Activated naive CD4-positive, alpha-beta T cell treated with anti-CD3 and anti-CD28 coated beads, Interleukin-2, amount 10 ng/mL, durations not matched to agents 7 days and 5 days (primary cell): ENCODE data around the gene ACAT2.
"Not testable (repeated sequence)": the region's sequence is repeated elsewhere in the genome, so short reads cannot be mapped to it uniquely, and the experiment has no call there.

ENCODE experiments used
- CTCF ChIA-PET: fragments of 350-600 bp; sonication (Branson Sonifier 250); formaldehyde crosslinking; loops from one replicate; lab custom pipeline; 2021; ENCODE audit warnings: antibody characterized with exemption; lab: Charles Lee
- DNase-seq: peaks from one replicate; pipeline ENCODE4 v3.0.0-alpha.2; 2020
- H3K27ac Mint-ChIP-seq: one replicate; pipeline ENCODE4 v1.8.0; 2021; ENCODE audit warnings: mild to moderate bottlenecking, moderate library complexity, mixed read lengths
- H3K27me3 Mint-ChIP-seq: one replicate; pipeline ENCODE4 v1.8.0; 2021; ENCODE audit warnings: mild to moderate bottlenecking, mixed read lengths
- H3K36me3 Mint-ChIP-seq: one replicate; pipeline ENCODE4 v1.8.0; 2021; ENCODE audit warnings: mixed read lengths
- H3K4me1 Mint-ChIP-seq: one replicate; pipeline ENCODE4 v1.8.0; 2021; ENCODE audit warnings: mixed read lengths
- H3K4me3 Mint-ChIP-seq: one replicate; pipeline ENCODE4 v1.8.0; 2021; ENCODE audit warnings: mild to moderate bottlenecking, moderate library complexity, mixed read lengths
- H3K9me3 Mint-ChIP-seq: one replicate; pipeline ENCODE4 v1.8.0; 2021; ENCODE audit warnings: mixed read lengths

Gene ACAT2

GRCh38 chr6:159746759-159747158 is 15.1 kb upstream of the ACAT2 start:
- H3K4me1 Mint-ChIP-seq, result peaks cover 10% of the 10 kb centered on the region

GRCh38 chr6:159748127-159748526 is 13.7 kb upstream of the ACAT2 start:
- Mint-ChIP-seq H3K27ac (peak overlapping the region; percentile 13), H3K36me3 (peaks cover 62% of the 10 kb centered on the region)
- H3K27me3 Mint-ChIP-seq, CTCF ChIA-PET, H3K4me3 Mint-ChIP-seq, H3K4me1 Mint-ChIP-seq, DNase-seq, H3K9me3 Mint-ChIP-seq: not testable (repeated sequence)

More at GRCh38 chr6:159746759-159747158, 15.1 kb upstream of the ACAT2 start:
- DNase-seq, result no peak
- Mint-ChIP-seq H3K36me3 (peaks cover 63% of the 10 kb centered on the region), H3K9me3 (no peaks in the 10 kb centered on the region), H3K4me3 (no peak overlapping the region), H3K27me3 (no peaks in the 10 kb centered on the region), H3K27ac (no peak overlapping the region)
- CTCF ChIA-PET, result interaction anchor here (0.9 to 1.2 kb wide), 2 partner anchors 9 to 17 kb away, joined by 3 read pairs; no protein-coding TSS in a partner anchor

DNA sequence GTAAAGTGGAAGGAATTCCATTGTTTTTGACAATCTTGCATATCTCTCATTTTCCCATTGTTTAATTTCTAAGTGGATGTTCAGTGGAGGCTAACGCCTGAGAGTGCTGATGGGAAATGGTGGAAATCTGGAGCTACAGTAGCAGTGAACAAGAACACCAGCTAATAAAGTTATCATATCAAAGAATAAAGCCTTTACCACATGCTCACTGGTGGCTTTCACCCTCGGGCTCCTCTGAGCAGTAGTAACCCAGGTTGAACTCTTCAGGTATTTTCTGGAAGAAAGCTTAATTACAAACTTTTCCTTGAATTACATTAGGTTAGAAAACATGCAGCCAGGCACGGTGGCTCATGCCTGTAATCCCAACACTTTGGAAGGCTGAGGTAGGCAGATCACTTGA is 10.4 kb upstream of the ACAT2 start:
- no peak for DNase-seq
- no peaks in the 10 kb centered on the region for H3K4me1 Mint-ChIP-seq
- no peaks in the 10 kb centered on the region for H3K9me3 Mint-ChIP-seq
- H3K27ac Mint-ChIP-seq, result no peak overlapping the region
- H3K4me3 Mint-ChIP-seq, result no peak overlapping the region
- H3K27me3 Mint-ChIP-seq, result no peaks in the 10 kb centered on the region
- CTCF ChIA-PET, result no interaction called here
- H3K36me3 Mint-ChIP-seq, result peaks cover 61% of the 10 kb centered on the region

DNA sequence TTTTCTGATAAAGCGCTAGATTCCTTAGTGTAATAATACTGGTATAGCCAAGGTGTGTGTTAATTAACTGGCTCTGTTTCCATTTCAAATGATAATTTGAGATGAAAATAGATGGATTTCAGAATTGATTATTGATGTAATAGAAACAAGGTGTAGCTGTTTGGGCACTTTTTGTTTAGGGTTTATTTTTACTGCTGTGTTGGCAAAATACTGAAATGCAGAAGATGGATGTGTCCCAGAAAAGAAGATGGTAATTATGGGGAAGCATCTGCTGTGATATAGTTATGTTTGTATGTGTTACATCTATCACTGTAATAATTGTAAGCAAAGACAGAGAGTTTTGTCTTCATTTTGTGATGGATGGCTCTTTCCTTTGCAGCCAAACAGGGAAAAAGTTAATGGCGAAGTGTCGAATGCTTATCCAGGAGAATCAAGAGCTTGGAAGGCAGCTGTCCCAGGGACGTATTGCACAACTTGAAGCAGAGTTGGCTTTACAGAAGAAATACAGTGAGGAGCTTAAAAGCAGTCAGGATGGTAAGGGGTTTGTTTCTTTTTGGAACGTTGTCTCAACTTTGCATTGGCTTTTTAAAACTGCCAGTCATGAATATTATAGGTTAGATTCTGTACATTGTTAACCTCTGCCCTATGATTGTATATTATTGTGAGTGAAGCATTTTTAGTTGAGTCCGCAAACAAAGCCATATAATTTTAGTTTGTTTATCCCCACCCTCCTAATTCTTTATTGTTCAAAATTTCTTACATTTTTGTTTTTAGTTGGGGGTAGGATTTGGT is 8.6 kb upstream of the ACAT2 start:
- Mint-ChIP-seq H3K4me1 (peaks cover under 1% of the 10 kb centered on the region), H3K27ac (no peak overlapping the region), H3K4me3 (no peak overlapping the region), H3K36me3 (peaks cover 66% of the 10 kb centered on the region), H3K9me3 (no peaks in the 10 kb centered on the region), H3K27me3 (no peaks in the 10 kb centered on the region)
- CTCF ChIA-PET, result interaction anchor here (0.7 kb wide), 1 partner anchor 37 kb away, joined by 3 read pairs; no protein-coding TSS in a partner anchor
- DNase-seq, result no peak

GRCh38 chr6:159754401-159754800 is 7.4 kb upstream of the ACAT2 start:
- CTCF ChIA-PET, result no interaction called here
- no peak for DNase-seq
- Mint-ChIP-seq H3K27me3 (no peaks in the 10 kb centered on the region), H3K36me3 (peaks cover 64% of the 10 kb centered on the region), H3K4me3 (no peak overlapping the region), H3K9me3 (no peaks in the 10 kb centered on the region), H3K4me1 (peaks cover 6% of the 10 kb centered on the region), H3K27ac (no peak overlapping the region)

DNA sequence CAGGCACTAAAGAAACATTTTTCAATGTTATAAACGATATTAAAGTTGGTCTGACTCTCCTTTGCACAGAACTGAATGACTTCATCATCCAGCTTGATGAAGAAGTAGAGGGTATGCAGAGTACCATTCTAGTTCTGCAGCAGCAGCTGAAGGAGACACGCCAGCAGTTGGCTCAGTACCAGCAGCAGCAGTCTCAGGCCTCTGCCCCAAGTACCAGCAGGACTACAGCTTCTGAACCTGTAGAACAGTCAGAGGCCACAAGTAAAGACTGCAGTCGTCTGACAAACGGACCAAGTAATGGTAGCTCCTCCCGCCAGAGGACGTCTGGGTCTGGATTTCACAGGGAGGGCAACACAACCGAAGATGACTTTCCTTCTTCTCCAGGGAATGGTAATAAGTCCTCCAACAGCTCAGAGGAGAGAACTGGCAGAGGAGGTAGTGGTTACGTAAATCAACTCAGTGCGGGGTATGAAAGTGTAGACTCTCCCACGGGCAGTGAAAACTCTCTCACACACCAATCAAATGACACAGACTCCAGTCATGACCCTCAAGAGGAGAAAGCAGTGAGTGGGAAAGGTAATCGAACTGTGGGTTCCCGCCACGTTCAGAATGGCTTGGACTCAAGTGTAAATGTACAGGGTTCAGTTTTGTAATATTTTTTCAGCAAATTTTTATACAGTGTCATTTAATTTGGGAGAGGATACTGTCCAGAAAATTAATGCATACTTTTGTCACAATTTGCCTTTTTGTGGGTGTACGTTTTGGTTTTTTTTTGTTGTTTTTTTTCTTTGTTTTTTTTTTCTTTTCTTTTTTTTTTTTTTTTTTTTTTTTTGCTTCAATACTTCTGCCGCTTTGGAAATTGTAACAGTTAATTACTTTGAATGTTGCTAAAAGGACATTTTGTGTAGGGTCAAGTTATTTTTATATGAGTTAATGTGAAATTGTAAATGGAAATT is 6.6 kb upstream of the ACAT2 start:
- Mint-ChIP-seq H3K27me3 (no peaks in the 10 kb centered on the region), H3K9me3 (no peaks in the 10 kb centered on the region), H3K27ac (peak overlapping the region; percentile 33), H3K4me1 (peaks cover 11% of the 10 kb centered on the region), H3K4me3 (no peak overlapping the region), H3K36me3 (peaks cover 61% of the 10 kb centered on the region)
- no peak for DNase-seq
- CTCF ChIA-PET, result no interaction called here

DNA sequence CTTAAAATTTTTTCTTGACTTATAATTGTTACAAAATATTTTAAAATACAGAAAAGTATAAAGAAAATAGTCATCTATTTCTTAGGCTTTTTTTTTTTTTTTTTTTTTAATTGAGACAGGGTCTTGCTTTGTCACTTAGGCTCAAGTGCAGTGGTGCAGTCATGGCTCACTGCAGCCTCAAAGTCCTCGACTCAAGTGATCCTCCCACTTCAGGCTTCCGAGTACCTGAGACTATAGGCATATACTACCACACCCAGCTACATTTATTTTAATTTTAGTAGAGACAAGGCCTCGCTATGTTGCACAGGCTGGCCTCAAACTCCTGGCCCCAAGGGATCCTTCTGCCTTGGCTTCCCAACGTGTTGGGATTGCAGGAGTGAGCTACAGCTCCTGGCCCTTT is 5.3 kb upstream of the ACAT2 start:
- H3K4me1 Mint-ChIP-seq, result peaks cover 21% of the 10 kb centered on the region
- CTCF ChIA-PET, result interaction anchor here (0.9 kb wide), 1 partner anchor 19 kb away, joined by 3 read pairs; no protein-coding TSS in a partner anchor
- no peak for DNase-seq
- H3K4me3 Mint-ChIP-seq, result no peak overlapping the region
- peaks cover 3% of the 10 kb centered on the region for H3K27me3 Mint-ChIP-seq
- H3K36me3 Mint-ChIP-seq, result peaks cover 65% of the 10 kb centered on the region
- no peak overlapping the region for H3K27ac Mint-ChIP-seq
- no peaks in the 10 kb centered on the region for H3K9me3 Mint-ChIP-seq

DNA sequence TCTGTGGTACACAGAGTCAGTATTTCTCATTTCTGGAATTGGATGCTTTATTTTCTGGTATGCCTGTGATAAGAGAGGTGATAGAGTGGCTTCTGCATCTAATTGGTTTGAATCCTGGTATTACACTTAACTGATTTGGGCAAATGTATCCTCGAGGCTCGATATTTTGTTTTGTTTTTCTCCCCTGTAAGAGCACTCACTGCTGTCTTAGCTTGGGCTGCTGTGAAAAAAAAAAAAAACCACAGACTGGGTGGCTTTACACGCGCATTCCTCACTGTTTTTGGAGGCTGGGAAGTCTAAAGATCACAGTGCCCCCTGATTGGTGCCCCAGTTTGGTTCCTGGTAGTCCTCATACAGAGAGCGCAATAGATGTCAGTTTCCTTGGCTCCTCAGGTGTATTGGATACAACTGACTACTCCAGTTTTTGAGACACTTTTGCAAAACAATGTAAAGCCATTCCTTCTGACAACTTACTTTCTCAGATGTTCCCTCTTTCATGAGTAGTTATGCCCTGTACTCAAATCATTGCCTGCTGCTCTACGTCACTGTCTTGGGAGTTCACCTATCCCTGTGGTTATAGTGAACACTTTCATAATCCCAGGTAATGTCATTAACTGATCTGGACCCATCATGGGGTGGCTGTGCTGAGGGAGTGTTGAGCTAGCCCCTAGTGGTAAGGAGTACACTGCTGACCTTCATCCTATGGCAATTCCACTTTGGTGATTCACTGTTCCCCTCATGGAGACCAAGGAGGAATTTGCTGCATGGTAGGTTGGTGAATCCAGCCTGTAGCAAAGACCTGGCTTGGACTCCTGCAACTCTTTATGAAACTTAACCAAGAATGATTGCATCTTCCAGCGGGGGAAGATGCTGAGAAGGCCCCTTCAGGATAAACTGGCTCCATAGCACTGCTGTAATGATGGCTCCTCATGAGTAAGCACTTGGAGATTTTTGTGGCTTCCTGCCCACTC is 3.5 kb upstream of the ACAT2 start:
- Mint-ChIP-seq H3K4me3 (no peak overlapping the region), H3K27me3 (peaks cover 3% of the 10 kb centered on the region), H3K9me3 (no peaks in the 10 kb centered on the region), H3K27ac (no peak overlapping the region), H3K4me1 (peaks cover 27% of the 10 kb centered on the region), H3K36me3 (peaks cover 61% of the 10 kb centered on the region)
- no peak for DNase-seq
- CTCF ChIA-PET, result no interaction called here

DNA sequence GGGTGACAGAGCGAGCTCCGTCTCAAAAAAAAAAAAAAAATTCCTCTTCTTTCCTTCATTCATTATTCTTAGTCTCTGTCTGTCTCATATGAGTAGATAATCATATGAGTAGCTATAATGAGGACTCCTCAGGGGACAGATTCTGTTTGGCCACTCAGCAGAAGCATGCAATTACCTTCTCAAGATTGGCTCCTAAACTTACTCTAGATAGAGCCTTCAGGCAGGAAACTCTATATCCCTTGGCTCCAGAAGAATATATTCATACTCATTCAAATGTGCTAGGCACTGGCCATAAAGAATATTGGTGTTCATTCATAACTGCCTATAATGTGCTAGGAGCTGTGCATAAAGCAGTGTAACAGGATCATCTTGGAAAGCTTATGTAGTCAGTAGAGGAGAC is 2.2 kb upstream of the ACAT2 start:
- H3K27me3 Mint-ChIP-seq, result peaks cover 3% of the 10 kb centered on the region
- DNase-seq, result no peak
- peak overlapping the region; percentile 8 for H3K27ac Mint-ChIP-seq
- H3K9me3 Mint-ChIP-seq, result no peaks in the 10 kb centered on the region
- H3K4me1 Mint-ChIP-seq, result peaks cover 33% of the 10 kb centered on the region
- CTCF ChIA-PET, result interaction anchor here (1.8 kb wide), 1 partner anchor 68 kb away, joined by 4 read pairs; no protein-coding TSS in a partner anchor
- peak overlapping the region; percentile 18 for H3K4me3 Mint-ChIP-seq
- peaks cover 56% of the 10 kb centered on the region for H3K36me3 Mint-ChIP-seq

GRCh38 chr6:159760602-159761057 is 1.2 kb upstream of the ACAT2 start:
- peak overlapping the region; percentile 93 for H3K4me3 Mint-ChIP-seq
- DNase-seq, result no peak
- H3K27me3 Mint-ChIP-seq, result peaks cover 3% of the 10 kb centered on the region
- H3K36me3 Mint-ChIP-seq, result peaks cover 55% of the 10 kb centered on the region
- H3K9me3 Mint-ChIP-seq, result no peaks in the 10 kb centered on the region
- CTCF ChIA-PET, result interaction anchor here (1.5 to 1.8 kb wide), 2 partner anchors 30 to 69 kb away, joined by 3 to 4 read pairs; partner anchors contain the start of gene MRPL18
- H3K27ac Mint-ChIP-seq, result peak overlapping the region; percentile 98
- peaks cover 38% of the 10 kb centered on the region for H3K4me1 Mint-ChIP-seq

GRCh38 chr6:159761129-159761872 is 544 bp upstream of the ACAT2 start:
- peak; percentile 48 for DNase-seq
- H3K9me3 Mint-ChIP-seq, result no peaks in the 10 kb centered on the region
- peak overlapping the region; percentile 98 for H3K27ac Mint-ChIP-seq
- peaks cover 41% of the 10 kb centered on the region for H3K4me1 Mint-ChIP-seq
- peaks cover 52% of the 10 kb centered on the region for H3K36me3 Mint-ChIP-seq
- peaks cover 3% of the 10 kb centered on the region for H3K27me3 Mint-ChIP-seq
- CTCF ChIA-PET, result interaction anchor here (1.5 to 1.8 kb wide), 2 partner anchors 29 to 69 kb away, joined by 3 to 4 read pairs; partner anchors contain the start of gene MRPL18
- H3K4me3 Mint-ChIP-seq, result peak overlapping the region; percentile 93

GRCh38 chr6:159762681-159763293 is 942 bp downstream of the ACAT2 start:
- peaks cover 41% of the 10 kb centered on the region for H3K4me1 Mint-ChIP-seq
- peak overlapping the region; percentile 93 for H3K4me3 Mint-ChIP-seq
- peaks cover 3% of the 10 kb centered on the region for H3K27me3 Mint-ChIP-seq
- no peaks in the 10 kb centered on the region for H3K9me3 Mint-ChIP-seq
- CTCF ChIA-PET, result no interaction called here
- H3K36me3 Mint-ChIP-seq, result peaks cover 59% of the 10 kb centered on the region
- peak; percentile 49 for DNase-seq
- peak overlapping the region; percentile 98 for H3K27ac Mint-ChIP-seq
